PC-9 (cell line): ENCODE results near the gene VENTX. TPM values are rescaled to one million over a fixed set of nuclear protein-coding genes. Genes with fewer than 3 reads are reported as not detected.

ENCODE experiments used
- BruUV-seq: library from RNA; stranded (reverse); fragments of 400-500 nt; replicated peaks from 2 replicates; lab custom pipeline; 2021; lab: Mats Ljungman, UMichigan
- CTCF ChIA-PET: fragments of 300-600 bp; sonication (Branson Sonifier 250); formaldehyde crosslinking; loops from one replicate; lab custom pipeline; 2022; ENCODE audit warnings: antibody characterized with exemption; lab: Charles Lee
- POLR2A ChIA-PET: fragments of 300-600 bp; sonication (Branson Sonifier 250); formaldehyde crosslinking; loops from one replicate; lab custom pipeline; 2022; ENCODE audit warnings: antibody characterized with exemption; ENCODE audit not compliant: unreplicated experiment; lab: Charles Lee
- DNase-seq, 2 experiments: peaks; one replicate each; pipeline versions ENCODE4 v3.0.0 to v3.0.0-alpha.2; 2015 to 2022; ENCODE audit warnings: mixed read lengths in 1 of 2
- H2AFZ ChIP-seq: fragments of 200-600 bp; sonication (generic); 2 replicates; pipeline ENCODE4 v1.8.1; 2017; ENCODE audit warnings: antibody characterized with exemption
- H3F3A ChIP-seq: fragments of 200-600 bp; sonication (generic); 2 replicates; pipeline ENCODE4 v1.8.1; 2017; ENCODE audit warnings: antibody characterized with exemption, mild to moderate bottlenecking, low read depth; ENCODE audit not compliant: insufficient read depth
- H3K27ac ChIP-seq: fragments of 200-600 bp; sonication (generic); 2 replicates; pipeline ENCODE4 v1.6.1; 2016; ENCODE audit warnings: mixed run types
- H3K27me3 ChIP-seq: fragments of 200-600 bp; sonication (generic); 2 replicates; pipeline ENCODE4 v1.6.1; 2016; ENCODE audit warnings: low read depth, mixed run types; ENCODE audit not compliant: insufficient read depth
- H3K36me3 ChIP-seq: fragments of 200-600 bp; sonication (generic); 2 replicates; pipeline ENCODE4 v1.6.1; 2016; ENCODE audit warnings: low read depth, mixed run types
- H3K4me1 ChIP-seq: fragments of 200-600 bp; sonication (generic); replicated peaks from 2 replicates; pipeline ENCODE4 v1.6.1; 2016; ENCODE audit warnings: mixed run types; ENCODE audit not compliant: insufficient read depth
- H3K4me2 ChIP-seq: fragments of 200-600 bp; sonication (generic); 2 replicates; pipeline ENCODE4 v1.6.1; 2017; ENCODE audit warnings: mixed run types
- H3K4me3 ChIP-seq: fragments of 200-600 bp; sonication (generic); 2 replicates; pipeline ENCODE4 v1.6.1; 2016; ENCODE audit warnings: mixed run types
- H3K79me2 ChIP-seq: fragments of 200-600 bp; sonication (generic); 2 replicates; pipeline ENCODE4 v1.6.1; 2017; ENCODE audit warnings: low read depth, mixed run types
- H3K9me2 ChIP-seq: fragments of 200-600 bp; sonication (generic); 2 replicates; pipeline ENCODE4 v1.8.1; 2017; ENCODE audit warnings: mild to moderate bottlenecking; ENCODE audit not compliant: insufficient read depth
- H3K9me3 ChIP-seq: fragments of 200-600 bp; sonication (generic); 2 replicates; pipeline ENCODE4 v1.8.1; 2016; ENCODE audit warnings: low read depth; ENCODE audit not compliant: insufficient read depth
- H4K20me1 ChIP-seq: fragments of 200-600 bp; sonication (generic); 2 replicates; pipeline ENCODE4 v1.8.1; 2017; ENCODE audit not compliant: insufficient read depth
- EZH2 ChIP-seq: fragments of 200-600 bp; sonication (generic); IDR thresholded peaks from 2 replicates; pipeline ENCODE4 v1.8.0; 2017; ENCODE audit warnings: antibody characterized with exemption, low read depth
- intact Hi-C: fragments of 100-400 bp; cut with micrococcal nuclease; formaldehyde crosslinking; loops from one replicate; pipeline ENCODE4 v1.10.0; 2022; ENCODE audit not compliant: unreplicated experiment
- total RNA-seq: library from RNA; stranded (reverse); gene quantifications from 2 replicates; pipeline ENCODE4 v1.2.3, GENCODE V29; 2021
- TF ChIP-seq, protein P1 (sequence below): fragments of 200-600 bp; sonication (generic); conservative IDR thresholded peaks from 2 replicates; pipeline ENCODE4 v1.6.1; 2017; ENCODE audit warnings: mixed run types, antibody characterized with exemption, mild to moderate bottlenecking, moderate library complexity

VENTX gene
- total RNA-seq, 1 experiment from 2014 or later: not detected

DNA sequence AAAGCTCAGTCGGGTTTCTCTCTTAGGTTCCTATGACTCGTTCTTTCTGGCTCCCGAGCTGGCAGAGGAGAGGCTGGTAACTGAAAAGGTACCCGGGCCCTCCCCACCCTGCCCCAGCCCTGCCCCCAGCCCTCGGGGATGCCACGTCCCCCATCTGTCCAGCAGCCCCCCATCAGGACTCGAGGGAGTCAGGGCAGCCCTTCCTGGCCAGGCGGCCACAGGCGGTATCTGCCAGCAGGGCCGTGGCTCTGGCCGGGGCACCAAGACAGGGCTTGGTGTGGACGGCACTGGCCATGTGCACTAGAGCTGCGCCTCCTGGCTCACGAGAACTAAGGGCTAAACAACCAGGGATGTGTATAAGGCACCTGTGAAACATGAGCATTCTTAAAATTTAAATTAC is 47.9 kb upstream of the VENTX start:
- Histone ChIP-seq H3K9me3 (no peaks in the 10 kb centered on the region), H2AFZ (no peak overlapping the region)
- no peak for DNase-seq

DNA sequence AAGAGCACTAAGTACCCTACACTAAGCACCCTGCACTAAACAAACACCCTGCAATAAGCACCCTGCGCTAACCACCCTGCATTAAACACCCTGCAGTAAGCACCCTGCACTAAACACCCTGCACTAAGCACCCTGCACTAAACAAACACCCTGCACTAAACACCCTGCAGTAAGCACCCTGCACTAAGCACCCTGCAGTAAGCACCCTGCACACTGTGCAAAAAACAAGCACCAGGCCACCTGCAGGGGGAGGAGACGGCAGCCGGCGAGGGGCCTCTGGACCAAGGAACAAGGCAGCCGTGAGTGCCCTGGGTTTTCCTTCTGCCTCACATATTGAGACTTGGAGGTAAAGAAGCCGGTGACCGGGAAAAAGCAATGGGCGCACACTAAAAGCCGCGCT is 47.4 kb upstream of the VENTX start:
- no peaks in the 10 kb centered on the region for H3K36me3 ChIP-seq
- ChIA-PET CTCF (no interaction called here), POLR2A (no interaction called here)
- no peak overlapping the region for H3K4me2 ChIP-seq
- BruUV-seq: no TSS peak
- intact Hi-C loops: no loop called here
- H3F3A ChIP-seq: no peaks in the 10 kb centered on the region
- no peak overlapping the region for H3K27ac ChIP-seq
- no peak for TF ChIP-seq EZH2
- TF ChIP-seq, protein P1, sequence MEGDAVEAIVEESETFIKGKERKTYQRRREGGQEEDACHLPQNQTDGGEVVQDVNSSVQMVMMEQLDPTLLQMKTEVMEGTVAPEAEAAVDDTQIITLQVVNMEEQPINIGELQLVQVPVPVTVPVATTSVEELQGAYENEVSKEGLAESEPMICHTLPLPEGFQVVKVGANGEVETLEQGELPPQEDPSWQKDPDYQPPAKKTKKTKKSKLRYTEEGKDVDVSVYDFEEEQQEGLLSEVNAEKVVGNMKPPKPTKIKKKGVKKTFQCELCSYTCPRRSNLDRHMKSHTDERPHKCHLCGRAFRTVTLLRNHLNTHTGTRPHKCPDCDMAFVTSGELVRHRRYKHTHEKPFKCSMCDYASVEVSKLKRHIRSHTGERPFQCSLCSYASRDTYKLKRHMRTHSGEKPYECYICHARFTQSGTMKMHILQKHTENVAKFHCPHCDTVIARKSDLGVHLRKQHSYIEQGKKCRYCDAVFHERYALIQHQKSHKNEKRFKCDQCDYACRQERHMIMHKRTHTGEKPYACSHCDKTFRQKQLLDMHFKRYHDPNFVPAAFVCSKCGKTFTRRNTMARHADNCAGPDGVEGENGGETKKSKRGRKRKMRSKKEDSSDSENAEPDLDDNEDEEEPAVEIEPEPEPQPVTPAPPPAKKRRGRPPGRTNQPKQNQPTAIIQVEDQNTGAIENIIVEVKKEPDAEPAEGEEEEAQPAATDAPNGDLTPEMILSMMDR: no peak
- no peaks in the 10 kb centered on the region for H3K4me1 ChIP-seq
- no peak overlapping the region for H2AFZ ChIP-seq
- no peaks in the 10 kb centered on the region for H3K79me2 ChIP-seq
- H3K9me2 ChIP-seq: no peaks in the 10 kb centered on the region
- H3K9me3 ChIP-seq: no peaks in the 10 kb centered on the region
- no peak overlapping the region for H3K4me3 ChIP-seq
- DNase-seq: no peak
- peaks cover 68% of the 10 kb centered on the region for H3K27me3 ChIP-seq
- H4K20me1 ChIP-seq: no peaks in the 10 kb centered on the region

More for the DNA sequence above, 47.9 kb upstream of the VENTX start:
- H3K4me3 ChIP-seq: no peak overlapping the region
- H3K27me3 ChIP-seq: peaks cover 66% of the 10 kb centered on the region
- H3K4me2 ChIP-seq: no peak overlapping the region
- BruUV-seq: no TSS peak
- H3K4me1 ChIP-seq: no peaks in the 10 kb centered on the region
- no peaks in the 10 kb centered on the region for H3K9me2 ChIP-seq
- H3K36me3 ChIP-seq: no peaks in the 10 kb centered on the region
- no peaks in the 10 kb centered on the region for H3F3A ChIP-seq
- ChIA-PET CTCF (no interaction called here), POLR2A (no interaction called here)
- H3K79me2 ChIP-seq: no peaks in the 10 kb centered on the region
- H4K20me1 ChIP-seq: no peaks in the 10 kb centered on the region
- intact Hi-C loops: no loop called here
- TF ChIP-seq EZH2: no peak
- TF ChIP-seq, protein P1: no peak
- H3K27ac ChIP-seq: no peak overlapping the region

DNA sequence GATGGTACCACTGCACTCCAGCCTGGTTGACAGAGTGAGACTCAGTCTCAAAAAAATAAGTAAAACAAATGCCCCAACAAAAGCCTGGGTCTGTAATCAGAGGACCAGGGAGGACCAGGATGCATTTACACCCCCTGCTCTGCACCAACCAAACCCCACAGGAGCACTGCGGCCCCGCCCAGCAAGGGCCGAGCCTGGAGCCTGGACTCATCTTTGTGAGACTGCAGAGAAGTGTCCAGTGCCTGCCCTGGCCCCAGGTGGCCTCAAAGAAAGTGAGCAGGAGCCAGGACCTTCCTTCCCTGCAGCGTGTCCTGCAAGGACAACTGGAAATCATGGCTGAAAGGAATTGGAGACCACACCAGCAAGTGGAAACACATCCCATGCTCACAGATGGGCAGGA is 46.0 kb upstream of the VENTX start:
- Histone ChIP-seq H4K20me1 (no peaks in the 10 kb centered on the region), H3K4me1 (no peaks in the 10 kb centered on the region), H3K79me2 (no peaks in the 10 kb centered on the region), H3F3A (no peaks in the 10 kb centered on the region), H3K4me2 (no peak overlapping the region), H3K27me3 (peaks cover 61% of the 10 kb centered on the region), H3K4me3 (no peak overlapping the region), H3K9me2 (no peaks in the 10 kb centered on the region), H3K27ac (no peak overlapping the region), H3K9me3 (no peaks in the 10 kb centered on the region), H2AFZ (no peak overlapping the region), H3K36me3 (no peaks in the 10 kb centered on the region)
- no peak for TF ChIP-seq EZH2
- TF ChIP-seq, protein P1: no peak
- no TSS peak for BruUV-seq
- CTCF ChIA-PET: no interaction called here
- intact Hi-C loops: no loop called here
- POLR2A ChIA-PET: no interaction called here
- DNase-seq: no peak
